ENCODE data around the gene VCL.

Gene VCL

DNA sequence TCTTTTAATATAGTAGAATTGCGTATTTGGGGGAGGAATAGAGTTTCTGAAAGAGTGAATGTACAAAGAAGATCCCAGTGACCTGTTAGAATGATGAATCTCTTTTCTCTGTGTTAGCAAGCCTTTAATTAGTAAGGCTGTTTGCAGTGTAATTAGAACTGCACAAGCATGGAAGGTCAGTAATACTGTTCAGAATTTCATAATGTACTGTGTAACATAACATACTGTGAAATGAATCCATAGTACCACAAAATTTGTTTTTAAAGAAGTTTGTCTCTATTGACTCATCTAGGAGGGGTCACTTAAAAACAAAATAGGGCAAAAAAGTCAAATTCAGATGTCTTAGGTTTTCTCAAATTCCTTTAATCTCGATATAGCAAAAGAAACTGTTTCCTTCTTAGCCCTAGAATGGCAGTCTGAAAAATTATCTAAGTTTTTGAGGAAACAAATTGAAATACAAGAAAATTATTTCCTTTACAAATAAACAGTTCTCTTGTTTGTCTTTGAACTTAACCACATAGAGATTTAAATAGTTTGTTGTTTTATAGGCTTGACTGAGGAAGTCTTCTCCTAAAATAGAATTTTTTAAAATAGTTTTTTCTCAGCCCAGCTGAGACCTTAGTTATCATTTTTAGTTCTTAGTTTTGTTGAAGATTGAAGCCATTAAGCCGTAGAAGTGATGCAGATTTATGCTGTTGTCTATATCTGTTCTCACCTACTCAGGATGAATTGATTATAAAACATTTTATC is 165.6 kb downstream of the VCL start:
- DNase-seq: no peak

DNA sequence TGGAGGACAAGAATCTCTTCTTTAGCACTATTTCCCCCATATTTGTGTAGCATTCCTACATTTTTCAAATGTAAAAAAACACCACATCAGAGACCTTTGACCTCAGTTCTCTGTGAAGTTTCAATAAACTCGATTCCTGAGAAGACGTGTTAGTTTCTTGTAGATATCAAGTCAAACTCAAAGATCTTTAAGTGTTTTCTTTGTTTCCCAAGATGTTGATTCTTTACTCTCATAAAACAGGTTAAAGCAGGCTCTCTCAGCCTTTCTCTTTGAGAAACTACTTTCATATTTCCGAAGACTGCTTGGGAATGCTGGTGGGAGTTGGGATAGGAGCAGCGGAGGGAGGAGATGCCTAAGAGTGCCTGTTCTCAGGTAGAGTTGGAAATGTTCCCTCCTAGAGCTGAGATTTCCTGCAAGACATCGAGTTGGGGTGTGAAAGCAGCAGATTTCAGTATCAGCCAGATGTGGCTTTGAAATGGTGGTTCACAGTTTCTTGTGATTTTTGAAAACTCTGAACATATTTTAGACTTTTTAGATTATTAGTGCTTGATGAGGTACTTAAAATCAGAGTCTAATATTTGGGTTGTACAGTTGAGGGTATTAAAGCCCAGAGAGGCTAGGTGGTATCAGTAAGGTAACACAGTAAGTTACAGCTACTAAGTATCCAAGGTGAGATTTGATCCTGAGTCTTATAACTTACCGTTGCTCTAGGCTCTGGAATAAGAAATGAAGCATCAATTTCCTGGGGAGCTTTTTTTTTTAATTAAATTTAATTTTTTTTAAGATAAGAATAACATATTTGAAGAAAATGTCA is 167.0 kb downstream of the VCL start:
- DNase-seq: no peak

- no peak for DNase-seq
Observed at GRCh38 chr10:74165530-74165901, 167.6 kb downstream of the VCL start.

DNA sequence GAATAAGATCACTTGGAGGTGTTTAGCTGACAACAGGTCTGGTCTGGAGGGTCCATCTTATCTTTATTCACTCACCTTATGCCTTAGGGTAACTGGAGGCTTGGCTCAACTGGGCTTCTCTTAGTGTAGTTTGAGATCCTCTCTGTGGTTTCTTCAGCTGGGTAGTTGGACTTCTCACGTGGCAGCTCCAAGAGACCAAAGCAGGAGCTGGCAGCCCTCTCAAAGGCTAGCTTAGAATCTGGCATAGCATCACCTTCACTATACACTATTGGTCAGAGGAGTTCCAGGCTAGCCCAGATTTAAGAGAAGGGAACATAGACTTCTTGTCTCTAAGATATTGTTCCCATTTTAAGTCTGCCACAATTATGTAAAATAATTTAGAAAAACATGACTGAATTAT is 169.5 kb downstream of the VCL start:
- no peak for DNase-seq

All from activated CD4-positive, CD25-positive, alpha-beta regulatory T cell treated with anti-CD3 and anti-CD28 coated beads, Interleukin-2, amount 50 U/mL, for 72 hours (primary cell).